BJ (cell line): ENCODE measurements around the gene ITPK1. TPM values are rescaled to one million over a fixed set of nuclear protein-coding genes. Genes with fewer than 3 reads are reported as not detected.

ENCODE experiments used
- CTCF ChIA-PET: fragments of 350-600 bp; formaldehyde crosslinking; extraction: SDS; loops from one replicate; lab custom pipeline; 2021; ENCODE audit warnings: antibody characterized with exemption, inconsistent platforms; lab: Yijun Ruan, JAX
- POLR2A ChIA-PET: fragments of 300-600 bp; sonication (Branson Sonifier 250); formaldehyde crosslinking; extraction: SDS; loops from one replicate; lab custom pipeline; 2021; ENCODE audit warnings: antibody characterized with exemption; lab: Charles Lee
- DNase-seq: peaks from one replicate; pipeline ENCODE4 v3.0.0-alpha.2; 2011; ENCODE audit warnings: low read depth
- H3K27me3 ChIP-seq: 2 replicates; pipeline ENCODE4 v1.6.0; 2011; ENCODE audit warnings: low read length; ENCODE audit not compliant: control insufficient read depth, insufficient read depth
- H3K36me3 ChIP-seq: 2 replicates; pipeline ENCODE4 v1.5.1; 2011; ENCODE audit warnings: low read length; ENCODE audit not compliant: control insufficient read depth, insufficient read depth
- H3K4me3 ChIP-seq: 2 replicates; pipeline ENCODE4 v1.5.1; 2011; ENCODE audit warnings: low read depth, mild to moderate bottlenecking, control low read depth, low read length
- polyA plus RNA-seq: library from polyadenylated mRNA; depleted of rRNA; stranded (reverse); fragments of >200 nt; gene quantifications from 2 replicates; pipeline ENCODE4 v1.2.3, GENCODE V29; 2011
- TF ChIP-seq, protein P1 (sequence below): IDR thresholded peaks from 2 replicates; pipeline ENCODE4 v1.5.1; 2011; ENCODE audit warnings: low read depth, mild to moderate bottlenecking, control low read depth, inconsistent platforms, low read length, moderate library complexity; ENCODE audit not compliant: insufficient read depth

Gene ITPK1
- polyA plus RNA-seq, 1 experiment: 49.0 TPM

DNA sequence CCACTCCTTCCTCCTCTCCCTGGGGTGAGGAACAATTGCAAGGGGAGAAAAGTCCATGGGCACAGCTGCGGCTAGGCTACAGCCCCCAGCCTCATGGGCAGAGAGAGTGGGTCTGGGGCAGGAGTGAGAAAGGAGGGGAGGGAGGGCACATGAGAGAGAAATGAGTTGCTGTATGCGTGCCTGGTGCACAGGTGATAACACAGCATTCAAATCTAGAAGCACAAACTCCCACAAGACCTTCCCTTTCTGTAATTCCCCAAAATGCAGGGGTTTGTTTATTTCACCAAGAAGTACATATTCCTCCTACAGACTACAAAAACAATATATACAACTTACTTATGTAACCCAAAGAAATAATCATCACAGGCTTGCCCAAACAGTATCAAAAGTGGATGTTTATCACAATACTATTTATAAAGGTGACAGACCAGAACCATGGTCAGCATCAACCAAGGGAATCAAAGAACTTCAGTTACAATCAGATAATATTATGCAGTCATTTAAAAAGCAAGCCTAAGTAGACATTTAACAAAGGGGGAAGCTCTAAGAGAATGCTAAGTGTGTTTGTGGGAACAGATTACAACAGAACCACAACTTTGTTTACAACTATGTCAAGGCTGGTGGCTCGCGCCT, 54.2 kb downstream of the ITPK1 start:
- CTCF ChIA-PET: interaction anchor here (1.6 kb wide), 1 partner anchor 110 kb away, joined by 4 read pairs; no protein-coding TSS in a partner anchor
- POLR2A ChIA-PET: no interaction called here
- TF ChIP-seq, protein P1, sequence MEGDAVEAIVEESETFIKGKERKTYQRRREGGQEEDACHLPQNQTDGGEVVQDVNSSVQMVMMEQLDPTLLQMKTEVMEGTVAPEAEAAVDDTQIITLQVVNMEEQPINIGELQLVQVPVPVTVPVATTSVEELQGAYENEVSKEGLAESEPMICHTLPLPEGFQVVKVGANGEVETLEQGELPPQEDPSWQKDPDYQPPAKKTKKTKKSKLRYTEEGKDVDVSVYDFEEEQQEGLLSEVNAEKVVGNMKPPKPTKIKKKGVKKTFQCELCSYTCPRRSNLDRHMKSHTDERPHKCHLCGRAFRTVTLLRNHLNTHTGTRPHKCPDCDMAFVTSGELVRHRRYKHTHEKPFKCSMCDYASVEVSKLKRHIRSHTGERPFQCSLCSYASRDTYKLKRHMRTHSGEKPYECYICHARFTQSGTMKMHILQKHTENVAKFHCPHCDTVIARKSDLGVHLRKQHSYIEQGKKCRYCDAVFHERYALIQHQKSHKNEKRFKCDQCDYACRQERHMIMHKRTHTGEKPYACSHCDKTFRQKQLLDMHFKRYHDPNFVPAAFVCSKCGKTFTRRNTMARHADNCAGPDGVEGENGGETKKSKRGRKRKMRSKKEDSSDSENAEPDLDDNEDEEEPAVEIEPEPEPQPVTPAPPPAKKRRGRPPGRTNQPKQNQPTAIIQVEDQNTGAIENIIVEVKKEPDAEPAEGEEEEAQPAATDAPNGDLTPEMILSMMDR: no peak
- DNase-seq: no peak
- Histone ChIP-seq H3K27me3 (no peaks in the 10 kb centered on the region), H3K4me3 (no peak overlapping the region), H3K36me3 (no peaks in the 10 kb centered on the region)

DNA sequence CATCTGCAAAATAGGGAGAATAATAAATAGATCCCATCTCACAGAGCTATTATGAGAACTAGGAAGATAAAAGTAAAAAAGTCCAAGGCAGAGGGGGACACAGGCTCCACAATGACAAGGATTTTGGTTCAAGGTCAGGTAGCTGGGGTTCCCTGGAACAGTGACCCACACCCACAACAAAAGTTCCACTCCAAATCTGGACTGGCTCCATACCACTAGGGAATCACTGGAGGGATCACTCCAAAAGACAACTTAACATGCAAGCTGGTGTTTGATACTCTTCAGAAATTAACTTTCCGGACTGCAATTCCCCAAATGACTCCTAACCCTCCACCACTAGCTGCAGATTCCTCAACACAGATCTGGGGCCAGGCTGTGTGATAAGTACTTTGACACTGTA, 54.9 kb downstream of the ITPK1 start:
- CTCF ChIA-PET: interaction anchor here (0.6 to 1.6 kb wide), 3 partner anchors 52 to 109 kb away, joined by 3 to 5 read pairs (median 4); no protein-coding TSS in a partner anchor
- POLR2A ChIA-PET: no interaction called here
- H3K27me3 ChIP-seq: no peaks in the 10 kb centered on the region
- H3K4me3 ChIP-seq: no peak overlapping the region
- no peaks in the 10 kb centered on the region for H3K36me3 ChIP-seq
- TF ChIP-seq, protein P1: no peak
- DNase-seq: no peak

DNA sequence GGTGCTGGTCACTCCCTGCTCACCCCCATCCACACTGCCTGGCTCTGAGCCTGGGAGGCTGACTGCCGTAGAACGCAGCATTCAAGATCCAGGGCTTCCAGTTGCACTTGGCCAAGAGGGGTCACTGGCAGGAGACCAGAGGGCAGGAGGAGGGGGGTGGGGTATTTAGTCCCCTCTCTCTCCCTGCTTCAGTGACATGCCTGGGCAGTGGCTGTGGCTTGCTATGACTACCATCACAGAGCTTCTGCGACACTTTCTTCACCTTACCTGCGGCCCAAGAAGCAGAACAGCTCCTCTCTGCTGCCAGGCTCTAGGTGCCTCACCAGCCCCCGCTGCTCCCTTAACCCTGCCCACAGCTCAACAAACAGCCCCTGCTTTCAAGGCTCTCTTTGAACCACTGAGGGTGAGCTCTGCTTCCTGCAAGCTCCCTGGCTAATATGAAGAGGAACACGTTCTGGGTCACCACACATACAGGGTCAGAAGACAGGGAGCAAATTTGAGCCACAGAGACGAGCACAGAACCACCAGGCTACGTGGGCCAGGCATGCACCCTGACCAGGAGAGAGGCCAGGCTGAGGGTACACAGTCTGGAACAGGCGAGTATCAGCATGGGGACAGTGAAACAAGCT, 55.7 kb downstream of the ITPK1 start:
- TF ChIP-seq, protein P1: no peak
- H3K36me3 ChIP-seq: no peaks in the 10 kb centered on the region
- no peak for DNase-seq
- ChIA-PET POLR2A (no interaction called here), CTCF (interaction anchor here (0.6 to 1.6 kb wide), 3 partner anchors 53 to 108 kb away, joined by 3 to 5 read pairs (median 4); no protein-coding TSS in a partner anchor)
- H3K27me3 ChIP-seq: no peaks in the 10 kb centered on the region
- H3K4me3 ChIP-seq: no peak overlapping the region

DNA sequence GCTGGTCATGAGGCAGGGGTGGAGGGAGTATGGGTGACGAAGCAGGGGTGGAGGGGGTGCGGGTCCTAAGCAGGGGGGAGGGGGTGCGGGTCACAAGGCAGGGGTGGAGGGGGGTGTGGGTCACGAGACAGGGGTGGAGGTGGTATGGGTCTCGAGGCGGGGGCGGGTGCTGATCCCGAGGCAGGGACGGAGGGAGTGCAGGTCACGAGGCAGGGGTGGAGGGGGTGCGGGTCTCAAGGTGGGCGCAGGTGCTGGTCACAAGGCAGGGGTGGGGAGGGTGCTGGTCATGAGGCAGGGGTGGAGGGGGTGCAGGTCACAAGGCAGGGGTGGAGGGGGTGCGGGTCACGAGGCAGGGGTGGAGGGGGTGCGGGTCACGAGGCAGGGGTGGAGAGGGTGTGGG, 56.5 kb downstream of the ITPK1 start:
- TF ChIP-seq, protein P1: no peak

DNA sequence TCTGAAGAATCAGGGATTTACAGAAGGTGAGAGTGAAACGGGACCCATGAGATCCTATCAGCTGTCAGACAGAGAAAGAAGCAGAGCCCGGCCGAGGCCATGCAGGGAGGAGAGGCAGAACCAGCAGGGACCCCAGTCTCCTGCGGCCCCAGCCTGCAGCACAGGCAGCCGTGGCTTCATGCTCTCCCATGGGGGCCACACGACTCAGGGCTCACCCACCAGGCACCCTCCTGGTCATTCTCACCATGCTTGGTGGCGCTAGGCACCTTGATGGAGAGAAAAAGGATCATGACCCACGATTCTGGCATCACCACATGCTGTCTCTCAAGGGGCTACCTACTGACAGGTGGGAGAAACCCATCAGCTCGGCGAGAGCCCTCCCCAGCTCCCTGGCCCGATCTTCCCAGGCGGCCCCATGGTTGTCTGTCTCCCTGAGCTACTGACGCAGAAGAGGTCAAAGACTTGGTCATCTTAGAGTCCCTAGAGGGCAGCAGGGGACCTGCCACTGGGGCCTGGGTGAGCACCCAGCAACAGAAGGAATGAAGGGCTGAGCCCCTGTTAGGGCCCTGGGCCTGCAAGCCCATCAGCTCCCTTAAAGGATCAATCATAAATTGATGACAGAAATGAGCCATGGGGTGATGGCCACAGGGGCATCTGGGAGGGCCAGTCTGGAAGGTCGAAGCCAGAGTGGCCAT, 58.0 kb downstream of the ITPK1 start:
- TF ChIP-seq, protein P1: no peak
- Histone ChIP-seq H3K36me3 (no peaks in the 10 kb centered on the region), H3K27me3 (no peaks in the 10 kb centered on the region), H3K4me3 (no peak overlapping the region)
- ChIA-PET POLR2A (no interaction called here), CTCF (interaction anchor here (1.4 kb wide), 1 partner anchor 75 kb away, joined by 3 read pairs; no protein-coding TSS in a partner anchor)
- no peak for DNase-seq

More for the DNA sequence above, 56.5 kb downstream of the ITPK1 start:
- H3K27me3 ChIP-seq: no peaks in the 10 kb centered on the region
- DNase-seq: no peak
- no peak overlapping the region for H3K4me3 ChIP-seq
- ChIA-PET CTCF (no interaction called here), POLR2A (no interaction called here)
- H3K36me3 ChIP-seq: no peaks in the 10 kb centered on the region
